Measurements from ENCODE around the gene C2CD4A.

- TF ChIP-seq SUZ12 (IDR thresholded peaks at IDR 0.05; ENCODE audit: extremely low read depth, insufficient read depth, insufficient read length) (no peak), ZNF274 (IDR thresholded peaks at IDR 0.05; ENCODE audit: low read depth, low read length) (no peak), YY1 (IDR thresholded peaks at IDR 0.05; ENCODE audit: insufficient read depth, insufficient read length) (no peak)
Observed at GRCh38 chr15:62047282-62047827, 19.4 kb upstream of the C2CD4A start.

Data from NT2/D1 (cell line).